GM19023 (cell line): ENCODE results near the gene ARID3A.
"Not testable (repeated sequence)": the region's sequence is repeated elsewhere in the genome, so short reads cannot be mapped to it uniquely, and the experiment has no call there.

Experiments
- ATAC-seq: cut with Tn5 transposase; IDR thresholded peaks from one replicate; pipeline ENCODE4 v1.9.1; 2021; ENCODE audit warnings: mild to moderate bottlenecking, moderate library complexity; ENCODE audit not compliant: unreplicated experiment

ARID3A gene

GRCh38 chr19:944171-944567, 18.3 kb downstream of the ARID3A start:
- no peak for ATAC-seq

GRCh38 chr19:944663-945241, 18.9 kb downstream of the ARID3A start:
- no peak for ATAC-seq

GRCh38 chr19:945401-946252, 19.8 kb downstream of the ARID3A start:
- ATAC-seq, result no peak

GRCh38 chr19:947090-947706, 21.4 kb downstream of the ARID3A start:
- peak; percentile 28 for ATAC-seq

GRCh38 chr19:947707-948539, 22.1 kb downstream of the ARID3A start:
- peak; percentile 62 for ATAC-seq

- no peak for ATAC-seq
Observed at GRCh38 chr19:948842-949496, 23.1 kb downstream of the ARID3A start.

GRCh38 chr19:950352-951066, 24.7 kb downstream of the ARID3A start:
- no peak for ATAC-seq

GRCh38 chr19:952049-952679, 26.3 kb downstream of the ARID3A start:
- no peak for ATAC-seq

- no peak for ATAC-seq
Observed at GRCh38 chr19:952680-953444, 27.0 kb downstream of the ARID3A start.

- ATAC-seq, result no peak
Observed at GRCh38 chr19:953445-954271, 27.8 kb downstream of the ARID3A start.

- no peak for ATAC-seq
Observed at GRCh38 chr19:954272-954671, 28.4 kb downstream of the ARID3A start.

GRCh38 chr19:954672-955494, 29.0 kb downstream of the ARID3A start:
- ATAC-seq, result no peak

- ATAC-seq, result no peak
Observed at GRCh38 chr19:955803-956765, 30.2 kb downstream of the ARID3A start.

GRCh38 chr19:956766-957440, 31.1 kb downstream of the ARID3A start:
- ATAC-seq, result no peak

GRCh38 chr19:957578-957977, 31.7 kb downstream of the ARID3A start:
- ATAC-seq, result not testable (repeated sequence)
